Epithelial cell of esophagus (primary cell): ENCODE results near the gene SSNA1.
A peak's percentile ranks its signal among the peaks of the same experiment; 100 is the strongest.

Source experiments
- DNase-seq: peaks from one replicate; pipeline ENCODE4 v3.0.0; 2010; ENCODE audit warnings: low read depth
- H3K4me3 ChIP-seq: 2 replicates; pipeline ENCODE4 v1.5.1; 2011; ENCODE audit warnings: mild to moderate bottlenecking, low read length, control low read depth
- CTCF ChIP-seq: IDR thresholded peaks from 2 replicates; pipeline ENCODE4 v1.5.1; 2011; ENCODE audit warnings: low read depth, mild to moderate bottlenecking, low read length, control low read depth, inconsistent platforms; ENCODE audit not compliant: insufficient read depth; ENCODE audit errors: missing control alignments

Gene SSNA1

DNA sequence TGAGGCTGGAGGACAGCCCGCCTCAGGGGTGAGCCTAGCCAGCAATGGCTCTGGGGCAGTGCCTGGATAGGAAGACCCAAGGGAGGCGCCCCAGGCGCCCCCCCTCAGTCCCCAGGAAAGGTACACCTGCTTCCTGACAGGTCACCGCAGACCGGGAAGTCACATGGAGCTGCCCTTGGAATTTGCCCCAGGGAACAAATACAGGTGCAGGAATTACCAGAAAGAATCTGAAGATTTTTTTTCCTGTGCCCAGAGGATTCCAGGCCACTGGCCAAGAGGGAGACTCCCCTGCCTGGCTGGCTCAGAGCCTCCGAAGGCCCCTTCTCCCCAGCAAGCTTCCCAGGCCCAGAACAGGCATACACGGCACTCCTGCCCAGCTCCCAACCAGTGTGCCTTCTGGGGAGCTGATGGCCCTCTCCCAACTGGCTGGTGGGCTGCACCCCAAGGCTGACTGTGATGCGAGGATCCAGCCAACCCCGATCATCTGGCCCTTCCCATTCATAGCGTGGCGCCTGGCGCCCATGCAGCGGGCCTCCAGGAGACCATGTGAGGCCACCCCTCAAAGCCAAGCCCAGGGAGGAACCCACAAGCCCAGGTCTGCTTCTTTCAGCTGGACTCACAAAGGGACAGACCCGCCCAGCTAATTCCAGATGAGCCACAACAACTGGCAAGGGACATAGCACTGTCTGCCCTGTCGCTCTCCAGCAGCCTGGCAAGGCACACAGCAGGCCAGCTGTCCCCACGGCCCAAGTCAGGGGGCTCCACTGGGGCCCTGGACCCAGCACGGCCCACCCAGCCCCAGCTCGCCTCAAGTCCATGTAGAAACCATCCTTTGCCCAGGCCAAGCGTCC lies 9.8 kb downstream of the SSNA1 start:
- peak overlapping the region; percentile 11 for H3K4me3 ChIP-seq
- no peak for DNase-seq
- no peak for TF ChIP-seq CTCF

GRCh38 chr9:137198902-137199283 lies 10.4 kb downstream of the SSNA1 start:
- no peak for DNase-seq
- TF ChIP-seq CTCF, result no peak
- peak overlapping the region; percentile 7 for H3K4me3 ChIP-seq

GRCh38 chr9:137199411-137200121 lies 11.1 kb downstream of the SSNA1 start:
- no peak for DNase-seq
- no peak for TF ChIP-seq CTCF
- H3K4me3 ChIP-seq, result peak overlapping the region; percentile 26

DNA sequence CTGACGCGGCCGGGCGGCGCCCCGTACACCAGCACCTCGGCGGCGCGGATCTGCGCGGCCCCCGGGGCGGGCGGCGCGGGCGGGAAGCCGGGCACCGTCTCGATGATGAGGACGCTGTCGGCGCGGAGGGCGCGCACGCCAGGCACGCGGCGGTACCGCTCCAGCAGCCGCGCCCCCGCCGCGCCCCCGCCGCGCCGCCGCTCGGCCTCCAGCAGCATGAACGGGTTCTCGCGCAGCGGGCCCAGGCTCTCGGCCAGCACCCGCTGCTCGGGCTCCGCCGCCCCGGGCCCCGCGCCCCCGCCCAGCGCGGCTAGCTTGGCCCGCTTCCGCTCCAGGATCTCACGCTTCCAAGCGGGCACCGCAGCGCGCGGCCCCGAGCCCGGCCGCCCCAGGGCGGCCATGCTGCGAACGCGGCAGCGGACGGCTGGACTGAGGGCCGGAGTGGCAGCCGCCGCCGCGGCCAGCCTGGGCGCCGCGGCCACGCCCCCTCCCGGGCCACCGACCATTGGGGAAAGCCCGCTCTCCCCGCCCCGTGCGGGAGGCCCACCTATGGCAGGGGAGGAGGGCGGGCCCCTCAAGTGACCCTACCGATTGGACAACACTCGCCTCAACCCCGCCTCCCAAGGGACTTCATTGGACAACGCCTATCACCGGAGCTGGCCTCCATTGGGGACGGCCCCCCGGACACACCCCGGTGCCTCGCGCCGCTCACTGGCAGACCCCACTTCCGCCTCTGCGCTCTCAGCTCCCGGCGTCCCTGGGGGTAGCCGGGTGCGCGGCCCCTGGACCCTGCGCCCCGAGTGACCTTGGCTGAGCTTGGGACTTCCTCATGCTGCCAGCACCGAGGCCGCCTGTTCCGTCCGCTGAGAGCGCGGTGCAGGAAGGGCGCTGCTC lies 12.1 kb downstream of the SSNA1 start, which contains the start of gene TPRN:
TPRN (minus strand) TSS at position 431 of the 894 bp plus-strand sequence; CDS start at position 401, 30 bp downstream.
- DNase-seq, result peak; percentile 99
- peak within 1 kb of the TSS; percentile 64 for H3K4me3 ChIP-seq
- TF ChIP-seq CTCF, result no peak

DNA sequence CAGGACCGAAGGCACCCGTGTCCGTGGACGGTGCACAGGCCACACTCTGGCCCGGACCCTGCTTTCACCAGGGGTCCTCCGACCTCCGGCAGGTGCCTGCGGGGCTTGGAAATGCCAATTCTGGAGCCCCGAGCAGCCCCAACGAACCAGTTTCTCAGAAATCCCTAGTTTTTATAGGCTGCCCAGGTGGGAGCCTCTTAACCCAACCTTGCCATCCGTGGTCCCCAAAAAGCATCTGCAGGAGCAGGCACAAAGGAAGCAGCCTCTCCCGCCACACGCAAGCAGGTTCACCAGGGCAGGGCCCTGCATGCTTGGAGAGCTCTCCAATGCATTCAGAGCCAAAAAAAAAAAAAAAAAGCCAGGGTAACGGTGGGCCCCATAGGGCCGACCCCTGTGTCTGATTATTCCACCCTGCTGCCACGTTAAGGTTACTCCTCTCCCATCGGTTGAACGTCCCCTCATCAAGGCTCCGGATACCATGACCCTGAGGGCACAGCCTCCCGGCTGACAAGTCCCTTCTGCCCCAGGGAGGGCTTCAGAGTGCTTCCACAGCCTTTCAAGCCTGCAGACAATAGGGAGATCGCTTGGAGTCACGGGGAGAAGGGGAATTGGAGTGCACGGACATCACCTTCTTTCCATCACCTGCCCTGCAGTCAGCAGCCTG lies 12.9 kb downstream of the SSNA1 start:
- no peak for DNase-seq
- H3K4me3 ChIP-seq, result peak overlapping the region; percentile 64
- no peak for TF ChIP-seq CTCF

DNA sequence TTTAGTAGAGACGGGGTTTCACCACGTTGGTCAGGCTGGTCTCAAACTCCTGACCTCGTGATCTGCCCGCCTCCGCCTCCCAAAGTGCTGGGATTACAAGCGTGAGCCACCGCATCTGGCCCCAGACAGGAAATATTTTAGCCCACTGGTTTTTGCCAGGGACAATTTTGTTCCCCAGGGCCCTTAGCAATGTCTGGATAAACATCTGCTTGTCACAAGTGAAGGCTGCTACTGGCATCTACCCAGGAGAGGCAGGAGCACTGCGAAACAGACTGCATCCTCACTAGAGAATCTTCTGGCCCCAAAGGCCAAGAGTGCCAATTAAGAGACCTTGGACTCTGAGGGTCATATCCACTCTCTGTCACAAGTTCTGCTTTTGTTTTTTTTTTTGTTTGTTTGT lies 14.5 kb downstream of the SSNA1 start:
- no peak for DNase-seq
- TF ChIP-seq CTCF, result no peak
- no peak overlapping the region for H3K4me3 ChIP-seq
